ENCODE measurements around the gene SH2D2A.
A peak's percentile ranks its signal among the peaks of the same experiment; 100 is the strongest.

The SH2D2A gene

GRCh38 chr1:156822680-156823079, 6.0 kb upstream of the SH2D2A start:
- DNase-seq, result no peak

DNA sequence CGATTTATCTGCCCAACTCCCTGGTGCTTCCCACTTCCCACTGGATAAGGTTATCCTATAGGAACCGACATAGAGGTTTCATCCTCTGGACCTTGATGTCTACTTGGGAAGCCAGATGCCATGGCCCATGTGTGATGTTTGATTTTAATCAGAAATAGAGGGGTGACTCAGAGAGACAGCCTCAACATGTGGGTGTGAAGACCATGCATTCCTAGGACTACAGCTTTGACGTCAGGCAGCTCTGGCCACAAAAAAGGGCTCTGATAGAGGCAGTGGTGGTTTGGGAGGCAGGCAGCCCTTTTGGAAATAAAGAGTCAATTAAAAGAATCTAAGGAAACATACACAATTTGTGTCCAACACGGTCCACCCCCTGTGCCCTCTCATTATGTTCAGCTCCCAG, 5.2 kb upstream of the SH2D2A start:
- no peak for DNase-seq

DNA sequence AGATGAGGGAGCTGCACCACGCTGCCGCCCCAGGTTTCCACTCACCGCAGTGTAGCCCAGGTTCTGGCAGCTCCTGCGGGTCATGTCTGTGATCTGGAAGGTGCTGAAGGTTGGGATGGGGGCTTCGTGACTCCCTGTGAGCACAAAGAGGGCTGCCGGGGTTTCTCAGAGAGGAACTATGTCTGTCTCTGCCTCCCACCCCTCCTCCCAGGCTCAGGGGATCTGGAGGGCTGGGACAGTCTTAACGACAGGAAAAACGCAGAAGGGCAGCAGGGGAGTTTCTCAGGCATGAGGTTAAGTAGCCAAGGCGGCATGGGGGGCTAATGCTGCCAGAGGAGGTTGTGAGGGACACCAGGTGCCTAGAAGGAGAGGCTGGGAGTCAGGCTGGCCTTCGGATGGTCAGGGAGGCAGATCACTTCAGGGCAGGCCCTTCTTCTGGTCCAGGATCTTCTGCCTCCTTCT, 656 bp downstream of the SH2D2A start:
- DNase-seq, result no peak

GRCh38 chr1:156815307-156815826, 1.3 kb downstream of the SH2D2A start:
- DNase-seq, result no peak

GRCh38 chr1:156814571-156815260, 1.9 kb downstream of the SH2D2A start:
- DNase-seq, result no peak

GRCh38 chr1:156813750-156814570, 2.7 kb downstream of the SH2D2A start:
- peak; percentile 61 for DNase-seq

- no peak for DNase-seq
Measured at GRCh38 chr1:156813298-156813697, 3.4 kb downstream of the SH2D2A start.

DNA sequence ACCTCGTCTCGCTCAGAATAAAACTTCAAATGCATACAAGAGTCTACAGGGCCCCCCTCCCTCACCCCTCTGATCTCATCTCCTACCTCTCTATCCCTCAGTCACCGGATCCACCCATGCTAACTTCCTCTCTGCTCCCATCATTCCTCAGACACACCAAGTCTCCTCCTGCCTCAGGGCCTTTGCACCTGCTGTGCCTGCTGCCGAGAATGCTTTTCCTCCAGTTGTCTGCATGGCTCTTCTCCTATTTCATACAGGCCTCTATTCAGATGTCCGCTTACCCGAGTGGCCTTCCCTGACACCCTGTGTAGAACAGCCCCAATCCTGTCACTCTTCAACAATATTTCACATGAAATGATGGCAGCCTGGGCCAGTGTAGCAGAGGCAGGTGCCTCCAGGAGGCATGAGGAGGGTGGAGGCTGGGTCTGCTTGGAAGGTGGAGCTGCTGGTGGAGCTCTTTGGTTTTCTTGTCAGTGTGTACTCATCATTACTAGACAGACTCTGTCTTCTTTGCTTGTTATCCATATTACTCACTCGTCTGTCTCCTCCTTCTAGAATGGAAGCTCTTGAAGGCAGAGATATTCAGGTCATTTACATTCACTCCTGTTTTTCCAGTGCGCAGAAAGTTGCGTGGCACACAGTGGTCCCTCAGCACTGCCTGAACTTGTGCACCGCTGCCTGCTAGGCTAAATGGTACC, 4.2 kb downstream of the SH2D2A start:
- DNase-seq, result no peak

- DNase-seq, result no peak
Measured at GRCh38 chr1:156811168-156811567, 5.5 kb downstream of the SH2D2A start.

DNA sequence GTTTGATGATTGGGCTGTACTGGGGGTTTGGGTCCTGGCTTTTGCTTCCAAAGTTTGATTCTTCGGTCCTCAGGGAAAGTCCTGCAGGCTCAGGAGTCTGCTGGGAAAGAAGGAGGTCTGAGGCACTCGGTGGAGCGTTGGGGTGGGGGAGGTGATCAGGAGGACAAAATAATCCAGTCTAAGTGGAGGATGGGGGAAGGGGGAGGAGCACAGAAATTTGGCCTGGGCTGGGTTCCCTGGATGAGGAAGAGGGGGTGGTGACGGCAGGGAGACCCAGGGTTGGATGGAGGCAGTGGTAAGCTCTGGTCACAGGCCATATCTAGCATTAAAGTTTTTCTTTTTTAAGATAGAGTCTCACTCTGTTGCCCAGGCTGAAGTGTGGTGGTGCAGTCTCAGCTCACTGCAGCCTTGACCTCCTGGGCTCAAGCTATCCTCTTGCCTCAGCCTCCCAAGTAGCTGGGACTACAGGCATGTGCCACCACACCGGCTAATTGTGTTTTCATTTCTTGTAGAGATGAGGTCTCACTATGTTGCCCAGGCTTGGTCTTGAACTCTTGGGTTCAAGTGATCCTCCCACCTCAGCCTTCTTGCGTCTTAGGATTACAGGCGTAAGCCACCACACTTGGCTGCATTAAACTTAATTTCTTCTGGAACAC, 6.8 kb downstream of the SH2D2A start:
- DNase-seq, result no peak

DNA sequence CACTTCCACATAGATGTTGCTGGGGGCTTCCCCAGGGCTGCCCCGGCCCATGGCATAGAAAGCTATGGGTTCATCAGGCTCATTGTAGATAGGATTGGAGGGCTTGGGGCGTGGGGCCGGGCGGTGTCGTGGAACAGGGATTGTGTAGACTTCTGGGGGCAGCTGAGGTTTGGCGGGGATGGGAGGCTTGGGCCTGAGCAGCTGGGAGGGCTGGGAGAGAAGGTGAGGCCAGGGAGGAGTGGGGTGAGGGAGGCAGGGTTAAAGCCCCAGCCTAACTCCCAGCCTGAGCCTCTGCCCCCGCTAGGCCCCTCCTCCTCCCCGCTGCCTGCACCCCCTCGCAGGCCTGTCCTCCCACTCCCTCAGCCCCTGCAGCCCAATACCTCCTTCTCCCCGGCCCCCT, 7.4 kb downstream of the SH2D2A start:
- DNase-seq, result no peak

DNA sequence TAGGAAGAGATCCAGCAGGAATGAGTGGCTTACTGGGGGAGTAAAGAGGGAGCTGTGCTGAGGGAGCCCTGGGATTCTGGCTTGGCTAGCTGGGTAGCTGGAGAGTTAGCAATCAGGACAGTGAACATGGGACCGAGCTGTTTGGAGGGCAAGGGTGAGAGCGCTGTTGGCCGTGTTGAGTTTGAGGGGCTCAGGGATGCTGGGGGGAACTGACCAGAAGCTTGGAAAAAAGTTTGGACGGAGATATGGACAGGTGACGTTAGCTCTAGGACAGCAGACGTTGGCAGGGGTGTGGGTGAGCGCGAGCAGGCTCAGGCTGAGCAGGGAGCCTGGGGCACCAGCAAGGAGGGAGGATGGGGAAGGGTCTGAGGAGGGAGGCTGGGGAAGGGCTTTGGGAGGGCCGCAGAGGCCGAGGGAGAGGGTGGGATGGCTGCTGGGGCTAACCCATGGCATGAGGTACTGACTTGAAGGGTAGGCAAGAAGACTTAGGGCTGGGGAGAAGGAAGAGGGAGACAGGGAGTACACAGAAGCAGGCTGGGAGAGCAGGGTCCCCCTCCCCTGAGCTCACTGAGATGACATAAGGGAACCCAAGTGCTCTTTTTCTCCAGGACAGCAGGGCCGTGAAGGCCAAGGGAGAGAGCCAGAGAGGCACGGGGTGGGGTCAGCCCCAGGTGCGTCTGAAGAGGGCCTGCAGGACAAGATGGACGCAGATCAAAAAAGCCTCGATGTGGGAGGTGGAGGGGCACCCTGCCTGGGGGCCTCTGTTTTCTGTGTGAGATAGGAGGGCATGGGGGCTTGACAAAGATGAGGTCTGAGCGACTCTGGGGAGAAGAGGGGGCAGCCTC, 8.2 kb downstream of the SH2D2A start:
- DNase-seq, result no peak

GRCh38 chr1:156807627-156808026, 9.0 kb downstream of the SH2D2A start:
- no peak for DNase-seq

GRCh38 chr1:156806512-156807440, 9.9 kb downstream of the SH2D2A start:
- no peak for DNase-seq

DNA sequence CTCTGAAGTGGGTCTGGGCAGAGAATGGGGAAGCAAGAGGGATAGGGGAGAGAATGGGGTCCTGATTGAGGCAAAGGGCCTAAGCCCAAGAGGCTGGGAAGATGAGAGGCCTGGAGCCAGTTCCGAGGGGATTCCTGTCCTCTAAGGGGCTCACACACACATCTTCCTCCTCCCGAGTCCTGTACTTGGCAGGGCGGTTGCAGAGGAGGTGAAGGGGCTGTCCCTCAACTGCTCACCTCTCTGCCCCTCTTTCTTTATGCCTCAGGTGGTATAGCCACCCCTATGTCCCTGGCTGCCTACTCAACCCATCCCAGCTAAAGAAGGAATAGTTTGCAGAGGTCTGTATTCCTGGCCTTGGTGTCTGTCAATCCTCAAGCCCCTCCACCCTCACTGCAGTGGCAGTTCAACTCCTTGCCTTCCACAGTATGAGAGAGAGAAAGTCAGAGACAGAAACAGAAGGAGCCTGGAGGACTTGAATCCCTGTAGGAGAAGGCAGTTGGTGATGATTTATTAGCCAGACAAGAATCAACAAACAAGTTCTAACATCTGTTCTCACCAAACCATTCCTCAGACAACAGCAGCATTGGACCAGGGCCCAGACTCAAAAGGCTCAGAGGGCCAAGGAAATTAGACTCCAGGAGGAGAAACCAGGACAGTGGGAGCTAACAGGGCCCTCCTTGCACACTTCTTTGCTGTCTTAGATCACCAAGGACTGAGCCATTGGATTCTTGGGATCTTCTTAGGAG, 10.7 kb downstream of the SH2D2A start:
- no peak for DNase-seq

DNA sequence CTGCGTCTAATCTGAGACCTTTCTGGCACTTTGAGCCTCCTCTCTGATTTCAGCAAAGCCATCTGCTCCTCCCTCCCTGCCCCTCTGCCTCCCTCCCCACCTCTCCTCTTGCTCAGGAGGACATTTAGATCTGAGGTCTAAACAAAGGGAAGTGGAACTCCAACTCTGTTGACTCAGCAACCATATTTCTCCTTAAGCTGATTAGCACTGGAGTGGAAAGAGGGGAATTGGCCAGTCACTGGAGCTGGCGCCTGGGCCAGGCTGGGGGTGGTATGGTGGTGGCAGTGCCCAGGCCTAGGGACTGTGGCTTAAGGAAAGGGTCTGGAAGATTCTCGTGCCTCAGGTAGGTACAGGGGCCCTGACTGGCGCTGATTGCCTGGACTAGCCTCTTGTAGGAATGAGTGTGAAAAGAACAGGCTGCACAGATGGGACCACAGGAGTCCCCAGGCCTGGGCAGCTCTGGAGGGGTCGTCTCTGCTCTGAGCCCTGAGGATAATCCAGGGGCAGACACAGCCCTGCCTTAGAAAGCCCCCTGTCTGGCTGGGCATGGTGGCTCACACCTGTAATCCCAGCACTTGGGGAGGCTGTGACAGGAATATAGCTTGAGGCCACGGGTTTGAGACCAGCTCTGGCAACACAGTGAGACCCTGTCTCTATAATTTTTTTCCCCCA, 11.9 kb downstream of the SH2D2A start:
- DNase-seq, result peak; percentile 71

- DNase-seq, result no peak
Measured at GRCh38 chr1:156804026-156804425, 12.6 kb downstream of the SH2D2A start.

GRCh38 chr1:156803086-156803851, 13.4 kb downstream of the SH2D2A start:
- no peak for DNase-seq
